Neural cell (in vitro differentiated cells): ENCODE data around the gene RAB27A.

Experiments
- EP300 ChIP-seq: fragments of 450-650 bp; conservative IDR thresholded peaks from 2 replicates; pipeline ENCODE4 v1.6.1; 2014; ENCODE audit warnings: antibody characterized with exemption, mild to moderate bottlenecking, moderate library complexity; ENCODE audit not compliant: poor library complexity, severe bottlenecking
- EZH2 ChIP-seq: fragments of 200-600, 300-800 bp; shearing (Covaris generic), sonication (generic); IDR thresholded peaks from 2 replicates; pipeline ENCODE4 v1.6.1; 2014; ENCODE audit warnings: antibody characterized with exemption, low read length, borderline replicate concordance, mild to moderate bottlenecking; ENCODE audit not compliant: insufficient read depth, poor library complexity, severe bottlenecking
- MXI1 ChIP-seq: fragments of 450-650 bp; conservative IDR thresholded peaks from 2 replicates; pipeline ENCODE4 v1.6.1; 2014; ENCODE audit warnings: antibody characterized with exemption, mild to moderate bottlenecking; ENCODE audit not compliant: poor library complexity, severe bottlenecking
- TF ChIP-seq, protein P1 (sequence below): fragments of 450-650 bp; IDR thresholded peaks from 2 replicates; pipeline ENCODE4 v1.5.1; 2014; ENCODE audit warnings: antibody characterized with exemption, mild to moderate bottlenecking, moderate library complexity; ENCODE audit not compliant: poor library complexity, severe bottlenecking

DNA sequence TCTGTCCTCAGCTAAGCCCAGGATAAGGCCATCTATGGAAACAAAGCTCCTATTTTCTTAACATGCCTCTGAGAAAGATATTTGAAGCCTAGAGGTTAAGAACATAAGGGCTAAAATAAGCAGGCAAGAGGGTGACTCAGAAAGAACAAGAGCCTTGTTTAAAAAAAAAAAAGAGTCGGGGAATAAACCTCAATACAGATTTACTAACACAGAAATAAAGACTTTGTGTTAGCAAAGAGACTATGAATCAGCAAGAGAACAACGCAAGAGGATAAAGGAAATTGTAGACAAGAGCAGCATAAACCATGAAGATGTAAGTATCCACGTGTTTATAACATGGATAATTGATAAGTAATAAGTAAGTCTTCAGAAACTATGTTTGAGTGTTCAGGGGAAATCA is 36.0 kb downstream of the RAB27A start:
- TF ChIP-seq, protein P1, sequence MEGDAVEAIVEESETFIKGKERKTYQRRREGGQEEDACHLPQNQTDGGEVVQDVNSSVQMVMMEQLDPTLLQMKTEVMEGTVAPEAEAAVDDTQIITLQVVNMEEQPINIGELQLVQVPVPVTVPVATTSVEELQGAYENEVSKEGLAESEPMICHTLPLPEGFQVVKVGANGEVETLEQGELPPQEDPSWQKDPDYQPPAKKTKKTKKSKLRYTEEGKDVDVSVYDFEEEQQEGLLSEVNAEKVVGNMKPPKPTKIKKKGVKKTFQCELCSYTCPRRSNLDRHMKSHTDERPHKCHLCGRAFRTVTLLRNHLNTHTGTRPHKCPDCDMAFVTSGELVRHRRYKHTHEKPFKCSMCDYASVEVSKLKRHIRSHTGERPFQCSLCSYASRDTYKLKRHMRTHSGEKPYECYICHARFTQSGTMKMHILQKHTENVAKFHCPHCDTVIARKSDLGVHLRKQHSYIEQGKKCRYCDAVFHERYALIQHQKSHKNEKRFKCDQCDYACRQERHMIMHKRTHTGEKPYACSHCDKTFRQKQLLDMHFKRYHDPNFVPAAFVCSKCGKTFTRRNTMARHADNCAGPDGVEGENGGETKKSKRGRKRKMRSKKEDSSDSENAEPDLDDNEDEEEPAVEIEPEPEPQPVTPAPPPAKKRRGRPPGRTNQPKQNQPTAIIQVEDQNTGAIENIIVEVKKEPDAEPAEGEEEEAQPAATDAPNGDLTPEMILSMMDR = no peak
- no peak for TF ChIP-seq EP300
- TF ChIP-seq EZH2 = no peak
- no peak for TF ChIP-seq MXI1
